GM18868 (cell line): ENCODE results near the gene SEMA6D.

Experiments used
- ATAC-seq: cut with Tn5 transposase; IDR thresholded peaks from one replicate; pipeline ENCODE4 v1.9.1; 2021; ENCODE audit warnings: mild to moderate bottlenecking, moderate library complexity; ENCODE audit not compliant: unreplicated experiment

The SEMA6D gene, protein sequence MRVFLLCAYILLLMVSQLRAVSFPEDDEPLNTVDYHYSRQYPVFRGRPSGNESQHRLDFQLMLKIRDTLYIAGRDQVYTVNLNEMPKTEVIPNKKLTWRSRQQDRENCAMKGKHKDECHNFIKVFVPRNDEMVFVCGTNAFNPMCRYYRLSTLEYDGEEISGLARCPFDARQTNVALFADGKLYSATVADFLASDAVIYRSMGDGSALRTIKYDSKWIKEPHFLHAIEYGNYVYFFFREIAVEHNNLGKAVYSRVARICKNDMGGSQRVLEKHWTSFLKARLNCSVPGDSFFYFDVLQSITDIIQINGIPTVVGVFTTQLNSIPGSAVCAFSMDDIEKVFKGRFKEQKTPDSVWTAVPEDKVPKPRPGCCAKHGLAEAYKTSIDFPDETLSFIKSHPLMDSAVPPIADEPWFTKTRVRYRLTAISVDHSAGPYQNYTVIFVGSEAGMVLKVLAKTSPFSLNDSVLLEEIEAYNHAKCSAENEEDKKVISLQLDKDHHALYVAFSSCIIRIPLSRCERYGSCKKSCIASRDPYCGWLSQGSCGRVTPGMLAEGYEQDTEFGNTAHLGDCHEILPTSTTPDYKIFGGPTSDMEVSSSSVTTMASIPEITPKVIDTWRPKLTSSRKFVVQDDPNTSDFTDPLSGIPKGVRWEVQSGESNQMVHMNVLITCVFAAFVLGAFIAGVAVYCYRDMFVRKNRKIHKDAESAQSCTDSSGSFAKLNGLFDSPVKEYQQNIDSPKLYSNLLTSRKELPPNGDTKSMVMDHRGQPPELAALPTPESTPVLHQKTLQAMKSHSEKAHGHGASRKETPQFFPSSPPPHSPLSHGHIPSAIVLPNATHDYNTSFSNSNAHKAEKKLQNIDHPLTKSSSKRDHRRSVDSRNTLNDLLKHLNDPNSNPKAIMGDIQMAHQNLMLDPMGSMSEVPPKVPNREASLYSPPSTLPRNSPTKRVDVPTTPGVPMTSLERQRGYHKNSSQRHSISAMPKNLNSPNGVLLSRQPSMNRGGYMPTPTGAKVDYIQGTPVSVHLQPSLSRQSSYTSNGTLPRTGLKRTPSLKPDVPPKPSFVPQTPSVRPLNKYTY

DNA sequence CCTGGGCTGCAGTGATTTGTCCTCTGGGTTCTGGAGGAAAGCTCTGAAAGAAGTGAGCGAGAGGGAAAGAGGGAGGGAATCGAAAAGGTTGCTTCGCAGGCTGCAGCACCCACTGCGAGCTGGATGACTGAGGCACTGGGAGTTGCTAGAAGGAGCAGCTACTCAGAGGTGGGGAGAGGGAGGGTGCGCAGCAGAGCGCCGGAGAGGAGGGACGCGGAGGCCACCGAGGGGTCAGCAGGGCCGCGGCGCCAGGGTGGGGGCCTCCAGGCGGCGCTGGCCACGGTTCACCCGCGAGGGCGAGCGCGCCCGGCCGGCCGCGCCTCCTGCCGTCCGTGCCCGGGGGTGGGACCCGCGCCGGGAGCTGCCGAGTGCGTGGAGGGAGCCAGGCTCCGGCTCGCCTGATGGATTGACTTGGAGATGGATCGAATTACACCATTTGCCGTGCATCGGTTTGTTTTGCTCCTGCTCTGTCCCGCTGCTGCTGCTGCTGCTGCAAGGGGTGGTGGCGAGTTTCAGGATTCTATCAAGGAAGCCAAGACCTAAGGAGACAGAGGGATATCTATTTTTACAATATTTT is at the start of gene SEMA6D:
Gene SEMA6D, plus strand, starts transcription at position 470 of the 577 bp plus-strand sequence. CDS start 42,294 bp downstream, outside the sequence.
- no peak for ATAC-seq

DNA sequence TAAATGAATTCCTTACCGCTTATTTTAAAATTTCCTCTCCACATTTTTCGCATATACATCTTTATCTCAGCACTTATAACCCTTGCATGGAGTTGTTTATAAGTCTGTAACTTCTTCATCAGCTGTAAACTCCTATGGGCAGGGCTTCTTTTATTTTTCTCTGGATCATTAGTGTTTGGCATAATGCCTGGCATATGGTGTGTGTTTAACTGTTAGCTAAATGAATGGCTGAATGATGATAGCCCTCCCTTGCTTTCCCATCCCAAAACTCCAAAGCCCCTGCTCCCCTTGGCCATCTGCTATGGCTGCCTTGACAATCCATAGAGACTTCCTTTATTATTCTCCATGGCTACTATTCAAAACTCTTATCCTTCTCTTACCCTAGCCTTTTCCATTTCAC is 48.1 kb upstream of the SEMA6D start:
- no peak for ATAC-seq

DNA sequence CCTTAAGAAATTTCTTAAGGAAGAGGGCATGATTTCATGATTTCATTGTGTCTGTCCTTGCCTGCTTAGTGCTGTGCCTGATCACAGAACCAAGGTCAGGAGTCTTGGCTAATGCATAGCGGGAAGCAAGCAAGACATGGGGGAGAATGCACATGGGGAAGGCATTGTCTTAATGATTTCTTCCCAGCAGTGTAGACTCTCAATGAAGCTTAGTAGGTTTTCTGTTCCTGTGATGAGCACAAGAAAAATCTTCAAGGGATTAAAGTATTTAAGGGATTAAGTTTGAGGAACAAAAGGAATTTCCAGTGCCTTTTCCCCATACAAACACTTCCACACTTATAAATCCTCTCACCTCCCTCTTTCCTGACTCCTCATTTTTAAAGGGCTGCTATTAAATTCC is 46.9 kb upstream of the SEMA6D start:
- ATAC-seq = no peak

DNA sequence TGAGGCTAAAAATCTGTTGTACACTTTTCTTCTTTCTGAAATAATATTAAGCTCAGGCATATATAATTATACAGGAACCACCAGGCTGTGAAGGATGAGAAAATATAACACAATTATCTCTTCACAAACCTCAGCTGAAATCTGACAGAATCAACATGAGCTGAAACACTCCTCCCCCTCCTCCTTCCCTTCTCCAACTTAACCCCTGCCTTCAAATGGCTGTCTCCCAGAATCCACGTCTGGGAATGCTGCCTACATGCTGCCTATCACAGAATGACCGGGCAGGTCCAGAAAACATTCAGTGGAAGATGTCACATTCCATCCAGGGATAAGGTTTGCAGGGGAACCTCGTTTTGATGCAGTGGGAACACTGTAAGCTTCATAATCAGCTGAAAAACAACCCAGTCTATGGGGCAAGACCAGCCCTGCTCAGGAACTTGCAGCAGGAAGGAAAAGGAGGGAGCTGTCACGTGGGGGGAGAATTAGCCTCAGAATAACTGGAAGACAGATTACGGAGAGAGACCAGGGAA is 44.0 kb upstream of the SEMA6D start:
- no peak for ATAC-seq

DNA sequence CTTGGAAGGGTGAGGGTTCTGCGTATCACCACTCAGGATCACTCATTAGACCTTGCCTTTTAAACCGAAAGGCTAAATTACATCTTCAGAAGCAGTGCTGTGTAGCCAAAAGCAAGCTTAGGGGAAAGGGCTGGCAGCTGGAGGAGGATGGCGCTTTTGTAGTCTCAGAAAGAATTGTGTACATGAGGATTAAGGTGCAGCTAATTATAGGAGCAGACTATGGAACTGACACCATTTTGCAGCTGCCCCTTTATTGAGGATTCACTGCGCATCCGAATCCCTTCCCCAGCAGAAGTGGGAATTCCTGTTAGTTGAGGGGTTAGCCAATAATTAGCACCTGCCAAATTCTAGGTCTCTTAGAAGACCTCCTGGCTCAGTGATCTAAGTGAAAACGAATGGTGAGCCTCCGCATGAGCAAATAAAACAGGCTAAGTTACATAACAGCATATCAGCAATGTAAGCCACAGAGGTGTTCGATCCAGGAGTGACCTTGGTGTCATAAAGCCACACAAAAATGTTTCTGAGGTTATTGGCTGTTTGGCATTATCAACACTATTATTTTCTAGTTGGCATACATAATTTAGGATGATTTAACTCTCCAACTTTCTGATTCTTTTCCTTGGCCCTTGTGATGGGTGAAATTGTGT is 42.6 kb upstream of the SEMA6D start:
- no peak for ATAC-seq

DNA sequence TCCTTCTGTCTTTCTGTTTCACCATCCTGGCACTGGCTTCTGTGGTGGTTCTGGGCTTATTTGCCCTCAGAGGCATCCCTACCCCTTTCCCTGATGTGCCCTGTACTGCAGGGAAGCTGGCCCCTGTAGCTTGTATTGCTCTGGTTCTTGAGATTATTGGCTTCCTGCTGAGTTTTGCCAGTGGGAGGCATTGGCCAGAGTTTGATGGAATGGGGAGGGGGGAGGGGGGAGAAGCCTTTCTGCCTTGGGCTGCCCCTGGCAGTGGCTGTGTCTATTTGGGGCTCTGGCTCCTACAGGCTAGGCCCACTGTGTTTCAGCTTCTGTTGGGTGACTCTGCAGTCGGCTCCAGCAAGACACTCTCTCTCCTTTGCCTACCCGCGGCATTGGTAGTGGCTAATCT is 41.6 kb upstream of the SEMA6D start:
- no peak for ATAC-seq

DNA sequence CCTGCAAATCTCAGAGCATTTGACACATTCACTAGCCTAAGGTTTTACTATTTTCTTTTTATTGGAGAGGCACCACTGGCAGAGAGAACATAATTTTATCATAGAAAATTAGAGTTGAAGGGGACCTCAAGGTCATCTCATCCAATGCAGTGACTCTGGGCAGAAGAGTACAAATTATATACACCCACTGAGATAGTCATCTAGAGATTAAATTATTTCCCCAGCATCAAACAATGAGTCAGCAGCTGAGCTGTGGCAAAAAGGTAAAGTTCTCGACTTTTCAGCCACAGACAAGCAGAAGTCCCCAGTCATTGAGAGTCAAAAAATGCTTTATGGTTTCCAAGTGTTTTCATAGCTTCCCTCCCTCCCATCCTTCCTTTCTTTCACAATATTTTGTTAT is 39.3 kb upstream of the SEMA6D start:
- ATAC-seq = no peak

DNA sequence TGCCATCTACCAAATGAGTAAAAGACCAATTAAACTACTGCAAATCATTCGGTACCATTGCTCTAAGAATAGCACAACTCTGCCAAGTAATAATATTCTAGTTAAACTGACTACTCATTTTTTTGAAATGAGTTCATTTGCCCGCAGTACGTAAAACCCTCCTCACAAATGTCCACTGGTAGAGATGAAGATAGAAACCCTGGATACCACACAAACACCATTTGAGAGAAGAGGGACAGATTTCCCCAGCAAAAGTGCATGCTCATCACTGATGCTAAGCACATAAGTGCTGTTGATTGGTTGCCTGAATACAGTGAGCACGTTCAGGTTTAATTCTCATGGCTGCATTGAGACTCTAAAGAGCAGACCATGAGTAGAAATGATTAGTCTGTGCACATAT is 34.6 kb upstream of the SEMA6D start:
- no peak for ATAC-seq

DNA sequence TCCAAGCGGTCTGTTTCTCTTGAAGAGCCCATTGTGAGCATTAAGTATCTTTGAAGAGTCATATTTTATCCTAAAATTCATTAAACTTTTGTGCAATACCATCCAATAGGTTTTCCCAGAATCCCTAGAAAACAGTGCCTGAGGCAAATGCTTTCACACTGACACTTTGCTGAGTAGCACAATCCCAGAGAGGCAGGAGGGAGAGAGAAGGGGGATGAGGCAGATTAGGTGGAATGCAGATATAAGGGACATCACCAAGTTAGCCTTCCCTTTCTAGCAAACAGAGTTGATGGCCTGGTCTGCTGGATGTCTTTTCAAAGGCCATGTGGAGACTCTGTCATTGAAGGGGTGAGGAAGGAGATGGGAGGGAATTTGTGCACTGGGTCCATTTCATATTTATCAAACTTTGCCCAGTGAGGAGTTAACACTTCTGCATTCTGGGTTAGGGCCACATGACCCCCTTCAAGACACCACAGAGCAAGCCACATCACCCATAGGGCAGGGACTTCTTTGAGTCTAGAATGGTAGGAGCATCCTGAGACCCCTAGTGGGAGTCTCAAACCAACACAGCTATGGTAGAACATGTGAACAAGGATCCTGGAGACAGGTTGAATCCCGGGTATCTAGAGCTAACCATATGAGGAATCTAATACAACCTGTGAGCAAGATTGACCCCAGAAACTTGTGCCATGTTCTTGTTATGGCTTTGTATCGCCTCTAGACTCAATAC is 32.0 kb upstream of the SEMA6D start:
- ATAC-seq = no peak

DNA sequence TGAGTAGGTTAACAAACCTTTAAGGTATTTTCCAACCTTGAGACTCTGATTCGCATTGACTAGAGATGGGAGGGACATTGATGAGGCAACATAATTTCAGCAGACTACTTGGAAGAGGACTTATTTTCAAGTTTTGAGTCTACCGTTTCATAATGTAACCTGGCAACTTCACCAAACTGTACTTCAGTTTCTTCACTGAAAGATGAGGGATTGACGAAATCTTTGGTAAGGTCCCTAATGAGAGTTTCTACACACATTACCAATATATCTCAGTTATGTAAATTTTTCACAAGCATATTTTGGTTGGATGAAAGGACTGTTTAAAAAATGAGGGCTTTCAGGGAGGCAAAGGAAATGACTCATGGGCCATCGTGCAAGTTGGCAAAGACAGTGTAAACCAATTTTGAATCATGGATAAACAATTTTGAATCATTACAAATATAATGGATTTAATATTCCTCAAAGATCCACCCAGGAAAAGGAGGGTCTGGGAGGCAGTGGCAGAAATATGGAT is 28.7 kb upstream of the SEMA6D start:
- no peak for ATAC-seq

DNA sequence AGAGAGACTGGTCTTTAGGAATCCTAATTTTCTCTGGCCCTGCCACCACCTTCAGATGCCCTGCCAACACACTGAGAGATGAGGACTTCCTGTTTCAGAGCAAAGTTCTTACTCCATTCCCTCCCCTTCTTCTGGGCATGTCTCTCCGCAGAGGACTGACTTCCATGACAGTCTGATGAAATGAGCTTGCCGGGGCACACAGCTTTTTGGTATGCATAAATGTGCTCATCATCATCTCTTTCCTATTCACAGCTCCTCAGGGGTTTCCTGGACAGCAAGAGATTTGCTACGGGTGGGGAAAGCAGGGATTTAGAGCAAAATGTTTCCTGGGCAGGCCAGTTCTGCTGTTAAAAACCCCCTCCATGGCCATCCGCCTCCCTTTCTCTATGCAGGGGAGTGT is 27.6 kb upstream of the SEMA6D start:
- no peak for ATAC-seq

DNA sequence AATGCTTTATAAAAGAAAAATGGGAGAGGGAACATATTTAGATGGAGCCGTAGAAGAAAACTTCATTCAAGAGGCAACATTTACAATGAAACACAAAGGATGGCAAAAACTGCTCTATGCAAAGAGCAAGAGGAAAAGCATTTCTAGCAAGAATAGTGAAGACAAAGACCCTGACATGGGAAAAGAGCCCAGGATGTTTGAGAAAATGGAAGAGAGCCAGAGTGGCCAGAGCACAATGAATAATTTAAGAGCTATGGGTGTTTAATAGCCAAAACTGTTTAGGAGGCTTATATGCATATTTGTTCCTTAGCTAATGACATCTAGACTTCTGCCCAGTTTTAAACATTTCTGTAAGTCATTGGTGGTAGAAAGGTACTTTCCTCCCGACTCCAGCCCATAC is 25.4 kb upstream of the SEMA6D start:
- no peak for ATAC-seq

DNA sequence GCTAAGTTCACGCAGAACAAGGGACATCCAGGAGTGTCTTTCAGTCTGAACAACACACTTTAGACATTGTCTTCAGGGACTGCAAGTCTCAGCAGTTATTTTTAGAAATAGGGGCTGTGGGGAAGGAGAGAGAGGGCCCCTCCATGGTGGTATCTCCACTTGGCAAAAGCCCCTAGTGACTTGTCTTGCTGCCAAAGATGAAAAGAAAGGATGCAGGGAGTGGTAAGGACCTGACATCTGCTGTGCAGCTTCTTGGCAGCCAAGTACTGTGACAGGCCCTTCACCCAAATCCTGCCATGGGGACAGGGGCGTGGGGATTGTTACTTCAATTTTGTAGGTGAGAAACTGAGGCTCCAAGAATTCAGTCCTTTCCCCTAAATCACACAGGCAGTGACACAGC is 21.0 kb upstream of the SEMA6D start:
- no peak for ATAC-seq

DNA sequence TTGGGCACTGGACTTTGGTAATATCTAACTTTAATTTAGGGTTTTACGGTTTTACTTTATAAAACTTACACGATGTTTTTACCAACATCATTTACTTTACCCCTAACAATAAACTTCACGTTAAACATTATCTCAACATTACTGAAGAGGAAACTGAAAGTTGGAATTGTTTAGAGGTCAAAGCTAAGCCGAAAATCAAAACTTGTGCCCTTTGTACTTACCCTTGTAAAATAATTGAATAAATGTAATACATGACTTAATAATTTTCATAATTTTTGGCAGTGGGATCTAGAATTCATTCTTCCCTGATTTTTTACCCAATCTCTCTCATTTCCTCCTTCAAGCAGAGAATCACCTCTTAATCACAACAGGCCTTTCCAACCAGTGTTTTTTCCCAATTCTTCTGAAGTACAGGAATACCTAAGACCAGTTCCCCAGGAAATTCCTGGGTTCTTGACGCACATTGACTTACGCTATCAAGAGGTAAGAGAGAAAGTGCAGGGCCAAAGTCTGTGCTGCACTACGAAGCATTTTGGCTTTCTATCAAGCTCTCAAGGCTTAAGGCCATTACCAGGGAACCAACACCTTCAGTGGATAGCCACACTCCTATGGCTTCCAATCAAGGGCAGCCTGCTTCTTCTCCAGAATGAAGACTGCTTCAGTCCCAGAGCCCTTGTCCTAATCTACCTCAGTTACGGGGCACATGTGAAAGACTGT is 11.9 kb upstream of the SEMA6D start:
- ATAC-seq = no peak

DNA sequence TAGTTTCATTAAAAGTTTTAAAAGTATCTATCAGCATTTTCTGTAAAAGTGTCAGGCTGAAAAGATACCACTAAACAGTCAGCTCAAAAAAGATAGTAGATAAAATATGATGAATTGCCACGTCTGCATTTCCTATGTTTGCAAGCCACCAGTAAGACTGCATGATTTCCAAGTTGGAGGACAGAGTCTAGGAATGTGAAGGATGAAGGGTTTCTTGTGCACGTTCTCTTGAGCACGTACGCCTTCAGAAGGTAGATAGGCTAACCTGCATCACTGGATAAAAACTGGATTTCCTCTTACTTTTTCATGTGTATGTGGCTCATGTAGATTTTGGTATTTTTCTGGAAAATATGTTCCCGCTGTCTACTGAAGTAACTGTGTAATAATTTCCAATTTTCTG is 9.9 kb upstream of the SEMA6D start:
- no peak for ATAC-seq

DNA sequence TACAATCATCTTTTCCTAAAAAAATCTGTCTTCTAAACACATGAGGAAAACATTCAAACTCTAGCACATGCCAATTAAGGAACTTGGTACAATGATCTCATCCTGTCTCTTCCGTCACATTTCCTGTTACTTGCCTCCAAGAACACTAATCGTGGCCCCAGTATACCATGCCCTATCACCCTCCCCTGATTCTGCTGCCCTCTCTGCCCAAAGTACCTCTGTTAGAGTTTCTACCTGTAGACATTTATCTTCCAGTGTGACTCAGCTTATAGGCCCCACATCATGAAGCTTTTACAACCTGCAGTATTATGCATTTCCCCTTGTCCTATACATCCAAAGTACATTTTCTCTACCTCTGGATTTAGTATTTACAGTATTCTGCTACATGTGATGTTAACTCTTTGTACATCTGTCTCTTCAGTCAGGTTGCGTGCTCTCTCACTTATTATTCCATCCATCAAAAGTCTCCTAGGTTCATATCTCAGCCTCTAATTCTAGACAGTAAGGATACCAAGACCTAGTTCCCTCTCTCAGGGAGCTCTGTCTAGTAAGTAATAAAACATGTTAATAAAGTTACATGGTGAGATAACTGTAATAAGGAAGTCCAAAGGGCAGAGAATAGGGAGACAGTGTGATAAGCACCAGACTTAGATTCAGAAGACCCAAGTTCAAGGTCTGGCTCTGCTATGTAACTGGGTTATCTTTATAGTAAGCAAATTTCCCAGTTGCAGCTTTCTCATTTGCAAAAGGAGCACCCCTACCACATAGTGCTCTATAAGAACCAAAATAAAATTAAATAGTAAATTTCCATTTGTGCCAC is 8.9 kb upstream of the SEMA6D start:
- no peak for ATAC-seq

DNA sequence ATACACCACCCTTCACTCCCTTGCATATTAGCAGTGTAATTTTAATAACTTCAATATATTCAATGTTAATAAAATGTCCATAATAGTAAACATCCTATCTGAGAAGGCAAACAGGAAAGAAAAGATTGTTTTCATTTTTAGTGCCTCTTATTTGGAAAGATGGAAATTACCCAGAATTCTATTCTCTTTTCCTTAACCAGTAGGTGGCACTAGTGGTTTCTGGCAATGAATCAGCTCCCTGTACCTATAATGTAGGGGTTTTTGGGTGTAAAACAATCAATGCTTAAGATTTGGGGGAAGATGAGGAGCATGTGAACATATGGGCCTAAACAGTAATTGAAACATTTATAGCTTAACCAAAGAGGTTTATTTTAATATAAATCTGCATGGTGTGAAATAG is 5.7 kb upstream of the SEMA6D start:
- no peak for ATAC-seq

DNA sequence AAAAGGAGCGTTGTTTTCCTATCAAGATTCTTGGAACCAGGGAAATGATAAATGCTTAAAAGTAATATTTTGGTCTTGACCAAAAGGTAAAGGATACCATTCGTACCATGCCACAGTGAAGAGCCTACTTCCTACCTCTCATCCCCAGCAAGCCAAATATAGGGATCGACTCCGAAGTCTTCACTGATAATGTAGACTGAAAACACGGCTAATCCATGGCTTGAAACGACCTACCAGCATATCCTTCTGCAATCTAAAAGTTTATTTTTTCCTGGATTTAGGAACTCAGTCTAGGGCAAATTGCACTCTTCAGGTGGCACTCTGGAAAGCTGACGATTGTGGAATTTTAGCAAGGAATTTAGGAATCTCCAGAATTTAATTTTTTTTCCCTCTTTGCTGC is 1.9 kb upstream of the SEMA6D start:
- no peak for ATAC-seq
